GM23338 (cell line): ENCODE measurements around the gene EPHA10.

Experiments
- CTCF ChIP-seq, 2 experiments: fragments of 200-600 bp in 1 of 2; sonication (generic) in 1 of 2; conservative IDR thresholded peaks; 2 replicates each; pipeline versions ENCODE4 v1.5.1 to v1.6.1; 2016 to 2017; ENCODE audit warnings: antibody characterized with exemption in 2 of 2, low read depth in 2 of 2, mild to moderate bottlenecking in 2 of 2, moderate library complexity in 1 of 2
- ETS1 ChIP-seq: IDR thresholded peaks from 2 replicates; pipeline ENCODE4 v1.6.1; 2016; ENCODE audit warnings: antibody characterized with exemption
- EZH2 ChIP-seq: fragments of 200-600 bp; sonication (generic); IDR thresholded peaks from one replicate; pipeline ENCODE4 v1.8.0; 2017; ENCODE audit warnings: antibody characterized with exemption, mild to moderate bottlenecking, low read depth; ENCODE audit not compliant: unreplicated experiment
- POLR2AphosphoS5 ChIP-seq: IDR thresholded peaks from 2 replicates; pipeline ENCODE4 v1.6.1; 2016; ENCODE audit warnings: antibody characterized with exemption, low read depth
- ZNF331 ChIP-seq: fragments of 250-450 bp; sonication (Bioruptor Pico); IDR thresholded peaks from 2 replicates; pipeline ENCODE4 v1.5.0; 2020; ENCODE audit warnings: low read depth, mild to moderate bottlenecking, moderate library complexity
- ZNF462 ChIP-seq: fragments of 250-450 bp; sonication (Bioruptor Pico); IDR thresholded peaks from 2 replicates; pipeline ENCODE4 v1.5.0; 2020; ENCODE audit warnings: mild to moderate bottlenecking, moderate library complexity

- TF ChIP-seq EZH2: no peak
- TF ChIP-seq CTCF (conservative IDR thresholded peaks at IDR 0.05; ENCODE audit: low read depth in 2 of 2): no peak
- no peak for TF ChIP-seq POLR2AphosphoS5
- no peak for TF ChIP-seq ZNF331 (CRISPR knock-in tag)
- TF ChIP-seq ETS1: no peak
- TF ChIP-seq ZNF462: no peak
These were observed 63.9 kb downstream of the EPHA10 start for GRCh38 chr1:37701051-37701450.
